Duodenal mucosa (tissue), 2 donors: ENCODE measurements around the gene MCM10.

Source experiments
- H3K27ac ChIP-seq: one replicate; pipeline ENCODE4 v1.7.0; 2013; ENCODE audit warnings: low read depth, low read length
- H3K27me3 ChIP-seq, 2 donors: one replicate each; pipeline ENCODE4 v1.7.0; 2013; ENCODE audit warnings: low read length in 2 of 2, control low read depth in 1 of 2; ENCODE audit not compliant: insufficient read depth in 2 of 2, control insufficient read depth in 1 of 2
- H3K36me3 ChIP-seq, 2 donors: one replicate each; pipeline ENCODE4 v1.7.0; 2013; ENCODE audit warnings: low read length in 2 of 2, control low read depth in 1 of 2; ENCODE audit not compliant: insufficient read depth in 2 of 2, control insufficient read depth in 1 of 2
- H3K4me1 ChIP-seq, 2 donors: one replicate each; pipeline ENCODE4 v1.7.0; 2013; ENCODE audit warnings: low read length in 2 of 2, control low read depth in 1 of 2; ENCODE audit not compliant: insufficient read depth in 2 of 2, control insufficient read depth in 1 of 2
- H3K4me3 ChIP-seq, 2 donors: one replicate each; pipeline ENCODE4 v1.7.0; 2013; ENCODE audit warnings: low read length in 2 of 2, low read depth in 1 of 2
- H3K9ac ChIP-seq, 2 donors: one replicate each; pipeline ENCODE4 v1.7.0; 2013; ENCODE audit warnings: low read length in 2 of 2, low read depth in 1 of 2
- H3K9me3 ChIP-seq, 2 donors: one replicate each; pipeline ENCODE4 v1.7.0; 2013; ENCODE audit warnings: low read length in 2 of 2, control low read depth in 1 of 2; ENCODE audit not compliant: control insufficient read depth in 1 of 2

The MCM10 gene

DNA sequence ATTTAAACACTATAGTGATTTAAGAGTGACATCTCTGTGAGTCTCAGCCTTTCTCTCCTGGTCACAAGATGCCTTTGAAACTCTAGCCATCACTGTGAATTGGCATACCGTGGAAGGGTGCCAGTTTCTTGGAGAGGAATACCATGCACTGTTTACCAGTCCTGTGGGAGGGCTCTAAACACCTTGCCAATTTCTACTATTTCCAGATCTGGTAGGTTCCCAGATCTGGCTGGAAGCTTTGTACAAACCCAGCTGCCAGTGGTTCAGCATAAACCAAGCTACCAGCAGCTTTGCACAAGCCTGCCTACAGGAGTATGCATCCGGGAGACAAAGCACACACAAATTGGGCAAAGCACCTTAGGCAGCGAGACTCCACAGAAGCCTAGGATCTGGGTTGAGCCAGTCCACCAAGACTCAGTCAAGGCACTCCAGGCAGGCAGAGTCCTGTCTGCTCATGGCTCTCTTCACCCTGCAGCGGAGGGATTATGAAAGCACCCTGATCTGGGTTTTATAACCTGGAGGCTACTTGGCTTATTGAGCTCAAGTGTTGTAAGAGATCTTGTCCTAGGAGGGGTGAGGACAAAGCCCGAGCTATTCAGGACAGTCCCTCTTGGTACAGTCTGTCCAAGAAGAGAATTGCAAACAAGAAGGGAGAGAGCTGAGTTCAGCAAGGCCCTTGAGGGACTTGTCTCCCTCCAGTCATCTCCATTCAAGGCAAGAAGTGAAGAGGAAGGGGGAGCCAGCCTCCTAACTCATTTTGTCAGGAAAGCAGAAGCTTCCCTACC lies 23.6 kb downstream of the MCM10 start:
- no peak overlapping the region for H3K27ac ChIP-seq

DNA sequence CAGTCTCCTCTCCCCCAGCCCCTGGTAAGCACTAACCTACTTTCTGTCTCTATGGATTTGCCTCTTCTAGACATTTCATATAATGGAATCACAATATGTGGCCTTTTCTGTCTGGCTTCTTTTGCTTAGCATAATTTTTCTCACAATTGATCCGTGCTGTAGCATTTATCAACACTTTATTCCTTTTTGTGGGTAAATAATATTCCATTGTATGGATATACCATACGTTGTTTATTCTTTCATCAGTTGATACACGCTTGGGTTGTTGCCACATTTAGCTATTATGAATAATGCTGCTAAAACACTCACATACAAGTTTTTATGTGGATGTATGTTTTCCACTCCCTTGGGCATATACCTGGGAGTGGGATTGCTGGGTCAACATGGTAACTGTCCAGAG lies 25.8 kb downstream of the MCM10 start:
- no peaks in the 10 kb centered on the region for H3K4me1 ChIP-seq
- H3K4me3 ChIP-seq: no peak overlapping the region
- no peaks in the 10 kb centered on the region for H3K9me3 ChIP-seq
- peaks cover 0 to 6% of the 10 kb centered on the region in 2 donors for H3K36me3 ChIP-seq
- H3K27me3 ChIP-seq: no peaks in the 10 kb centered on the region
- no peak overlapping the region for H3K9ac ChIP-seq
- H3K27ac ChIP-seq: no peak overlapping the region

More for the DNA sequence above, 23.6 kb downstream of the MCM10 start:
- no peak overlapping the region for H3K4me3 ChIP-seq
- no peaks in the 10 kb centered on the region for H3K9me3 ChIP-seq
- H3K27me3 ChIP-seq: no peaks in the 10 kb centered on the region
- no peak overlapping the region for H3K9ac ChIP-seq
- no peaks in the 10 kb centered on the region for H3K4me1 ChIP-seq
- H3K36me3 ChIP-seq: peaks cover 0 to 6% of the 10 kb centered on the region in 2 donors

- Histone ChIP-seq H3K9me3 (no peaks in the 10 kb centered on the region), H3K9ac (no peak overlapping the region), H3K27ac (no peak overlapping the region), H3K4me1 (no peaks in the 10 kb centered on the region), H3K27me3 (no peaks in the 10 kb centered on the region), H3K4me3 (no peak overlapping the region), H3K36me3 (peaks cover 0 to 6% of the 10 kb centered on the region in 2 donors)
These were observed 27.2 kb downstream of the MCM10 start for GRCh38 chr10:13188593-13188992.

GRCh38 chr10:13189961-13190360 lies 28.6 kb downstream of the MCM10 start:
- H3K9ac ChIP-seq: no peak overlapping the region
- H3K9me3 ChIP-seq: no peaks in the 10 kb centered on the region
- no peak overlapping the region for H3K4me3 ChIP-seq
- H3K4me1 ChIP-seq: no peaks in the 10 kb centered on the region
- H3K27me3 ChIP-seq: no peaks in the 10 kb centered on the region
- peaks cover 0 to 3% of the 10 kb centered on the region in 2 donors for H3K36me3 ChIP-seq
- no peak overlapping the region for H3K27ac ChIP-seq

- Histone ChIP-seq H3K27me3 (no peaks in the 10 kb centered on the region), H3K27ac (no peak overlapping the region), H3K4me1 (no peaks in the 10 kb centered on the region), H3K9me3 (no peaks in the 10 kb centered on the region), H3K4me3 (no peak overlapping the region), H3K36me3 (peaks cover 0 to 2% of the 10 kb centered on the region in 2 donors), H3K9ac (no peak overlapping the region)
These were observed 29.5 kb downstream of the MCM10 start for GRCh38 chr10:13190816-13191215.

GRCh38 chr10:13191362-13191761 lies 30.0 kb downstream of the MCM10 start:
- no peak overlapping the region for H3K27ac ChIP-seq
- no peaks in the 10 kb centered on the region for H3K9me3 ChIP-seq
- H3K27me3 ChIP-seq: no peaks in the 10 kb centered on the region
- H3K4me3 ChIP-seq: no peak overlapping the region
- no peaks in the 10 kb centered on the region for H3K4me1 ChIP-seq
- H3K9ac ChIP-seq: no peak overlapping the region
- H3K36me3 ChIP-seq: peaks cover 0 to 2% of the 10 kb centered on the region in 2 donors

DNA sequence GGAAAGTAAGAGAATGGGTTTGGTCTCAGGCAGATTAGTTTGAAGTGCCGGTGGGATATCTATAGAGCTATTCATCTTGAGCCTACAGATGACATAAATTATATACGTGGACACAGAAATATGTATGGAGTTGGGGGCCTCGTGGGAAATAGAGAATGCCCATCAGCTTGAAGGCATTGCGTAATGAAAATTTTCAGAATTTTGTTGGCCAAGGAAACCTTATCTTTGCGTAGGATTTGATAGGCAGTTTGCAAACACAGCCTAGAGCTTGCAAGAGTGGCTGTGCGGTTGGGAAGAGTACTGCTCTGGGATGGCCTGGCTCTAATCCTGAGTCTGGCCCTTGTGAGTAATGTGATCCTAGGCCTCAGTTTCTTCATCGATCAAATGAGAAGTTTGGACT lies 32.3 kb downstream of the MCM10 start:
- no peaks in the 10 kb centered on the region for H3K9me3 ChIP-seq
- H3K4me1 ChIP-seq: no peaks in the 10 kb centered on the region
- no peak overlapping the region for H3K4me3 ChIP-seq
- H3K36me3 ChIP-seq: peaks cover 0 to 1% of the 10 kb centered on the region in 2 donors
- H3K27ac ChIP-seq: no peak overlapping the region
- H3K9ac ChIP-seq: no peak overlapping the region
- no peaks in the 10 kb centered on the region for H3K27me3 ChIP-seq

GRCh38 chr10:13195016-13195415 lies 33.7 kb downstream of the MCM10 start:
- Histone ChIP-seq H3K9me3 (no peaks in the 10 kb centered on the region), H3K4me3 (no peak overlapping the region), H3K9ac (no peak overlapping the region), H3K4me1 (no peaks in the 10 kb centered on the region), H3K27ac (no peak overlapping the region), H3K27me3 (no peaks in the 10 kb centered on the region), H3K36me3 (peaks cover 0 to 5% of the 10 kb centered on the region in 2 donors)

DNA sequence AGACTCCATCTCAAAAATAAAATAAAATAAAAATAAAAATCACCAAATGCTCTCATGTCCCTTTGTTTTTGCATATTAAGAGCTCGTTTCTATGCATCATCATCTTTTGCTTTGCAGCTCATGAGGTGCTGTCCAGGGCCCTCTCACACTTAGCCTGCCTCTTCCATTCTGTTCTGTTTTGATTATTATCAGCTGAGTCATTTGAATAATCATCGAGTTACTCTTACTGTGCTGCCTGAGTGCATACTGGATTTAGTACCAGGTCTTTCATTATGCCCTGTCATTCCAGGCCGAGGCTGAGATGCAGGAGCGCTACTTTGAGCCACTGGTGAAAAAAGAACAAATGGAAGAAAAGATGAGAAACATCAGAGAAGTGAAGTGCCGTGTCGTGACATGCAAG lies 39.8 kb downstream of the MCM10 start:
- Histone ChIP-seq H3K27ac (no peak overlapping the region), H3K36me3 (peaks cover 0 to 20% of the 10 kb centered on the region in 2 donors)

DNA sequence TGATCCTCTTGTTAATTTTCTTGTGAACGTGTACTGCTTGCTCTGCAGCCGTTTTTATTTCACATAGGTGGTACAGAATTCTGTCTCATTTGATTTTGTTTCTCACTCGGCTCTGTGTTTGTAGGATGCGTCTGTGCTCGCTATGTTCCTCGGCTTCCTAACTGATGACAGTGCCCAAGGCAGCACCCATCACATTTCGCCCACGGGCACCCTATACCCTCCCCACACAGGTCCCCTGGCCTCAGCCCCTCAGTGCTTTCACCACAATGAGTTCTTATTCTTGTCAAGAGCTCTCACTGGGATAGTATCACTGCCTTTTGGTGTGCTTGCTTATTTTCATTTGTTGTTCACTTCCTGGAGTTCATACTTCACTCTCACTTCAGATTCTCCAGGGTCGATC lies 44.7 kb downstream of the MCM10 start:
- Histone ChIP-seq H3K4me3 (no peak overlapping the region), H3K9me3 (no peaks in the 10 kb centered on the region), H3K9ac (no peak overlapping the region), H3K4me1 (no peaks in the 10 kb centered on the region), H3K27ac (no peak overlapping the region), H3K36me3 (peaks cover 0 to 15% of the 10 kb centered on the region in 2 donors), H3K27me3 (no peaks in the 10 kb centered on the region)

More for the DNA sequence above, 39.8 kb downstream of the MCM10 start:
- Histone ChIP-seq H3K4me3 (no peak overlapping the region), H3K9me3 (no peaks in the 10 kb centered on the region), H3K9ac (no peak overlapping the region), H3K27me3 (no peaks in the 10 kb centered on the region), H3K4me1 (no peaks in the 10 kb centered on the region)
